GM21360 (cell line): ENCODE data around the gene CD300LB.
A peak's percentile ranks its signal among the peaks of the same experiment; 100 is the strongest.

Experiments
- ATAC-seq: cut with Tn5 transposase; IDR thresholded peaks from one replicate; pipeline ENCODE4 v1.9.1; 2021; ENCODE audit warnings: mild to moderate bottlenecking, moderate library complexity; ENCODE audit not compliant: unreplicated experiment

CD300LB gene

GRCh38 chr17:74550602-74551001 lies 19.3 kb upstream of the CD300LB start:
- ATAC-seq: no peak

- ATAC-seq: no peak
Observed at GRCh38 chr17:74549343-74549742, 18.1 kb upstream of the CD300LB start.

GRCh38 chr17:74547736-74548135 lies 16.5 kb upstream of the CD300LB start:
- ATAC-seq: no peak

- no peak for ATAC-seq
Observed at GRCh38 chr17:74547264-74547663, 16.0 kb upstream of the CD300LB start.

GRCh38 chr17:74546586-74546985 lies 15.3 kb upstream of the CD300LB start:
- no peak for ATAC-seq

GRCh38 chr17:74545843-74546230 lies 14.6 kb upstream of the CD300LB start, which contains the start of gene CD300C:
Gene CD300C (minus strand): TSS chr17:74546115. CDS start chr17:74545782, 333 bp downstream.
- no peak for ATAC-seq

- no peak for ATAC-seq
Observed at GRCh38 chr17:74544991-74545842, 13.9 kb upstream of the CD300LB start.

- ATAC-seq: no peak
Observed at GRCh38 chr17:74543891-74544760, 12.9 kb upstream of the CD300LB start.

GRCh38 chr17:74543406-74543805 lies 12.1 kb upstream of the CD300LB start:
- no peak for ATAC-seq

- ATAC-seq: no peak
Observed at GRCh38 chr17:74542727-74543383, 11.6 kb upstream of the CD300LB start.

- no peak for ATAC-seq
Observed at GRCh38 chr17:74542166-74542565, 10.9 kb upstream of the CD300LB start.

GRCh38 chr17:74541176-74542111 lies 10.2 kb upstream of the CD300LB start:
- ATAC-seq: no peak

GRCh38 chr17:74539281-74539820 lies 8.1 kb upstream of the CD300LB start:
- ATAC-seq: no peak

GRCh38 chr17:74536890-74537289 lies 5.6 kb upstream of the CD300LB start:
- ATAC-seq: no peak

- no peak for ATAC-seq
Observed at GRCh38 chr17:74532115-74532514, 840 bp upstream of the CD300LB start.

- ATAC-seq: no peak
Observed at GRCh38 chr17:74530831-74531150, 484 bp downstream of the CD300LB start.

GRCh38 chr17:74529243-74529642 lies 2.0 kb downstream of the CD300LB start:
- ATAC-seq: no peak

GRCh38 chr17:74528491-74529199 lies 2.6 kb downstream of the CD300LB start:
- peak; percentile 83 for ATAC-seq

- ATAC-seq: no peak
Observed at GRCh38 chr17:74527756-74528155, 3.5 kb downstream of the CD300LB start.
